ENCODE measurements around the gene QSOX2. TPM values are rescaled to one million over a fixed set of nuclear protein-coding genes. Genes with fewer than 3 reads are reported as not detected.

The QSOX2 gene
- total RNA-seq, 3 donors from 2014 or later (not counting 1 experiment from before 2014, with no cell fraction given): 10.8 to 16.7 (median 16.6) TPM

GRCh38 chr9:136200424-136200823 lies 45.2 kb downstream of the QSOX2 start:
- intact Hi-C loops (cut with micrococcal nuclease): no loop called here
- Histone ChIP-seq H3K27ac (ENCODE audit: low read length) (no peak overlapping the region), H3K36me3 (ENCODE audit: control insufficient read depth, insufficient read depth, low read length) (no peaks in the 10 kb centered on the region), H3K9me3 (ENCODE audit: control insufficient read depth, insufficient read depth, low read length) (no peaks in the 10 kb centered on the region), H3K4me1 (ENCODE audit: control insufficient read depth, insufficient read depth, low read length) (peaks cover 3% of the 10 kb centered on the region), H3K4me3 (ENCODE audit: low read length) (no peak overlapping the region), H3K27me3 (ENCODE audit: control insufficient read depth, insufficient read depth, low read length) (peaks cover 56% of the 10 kb centered on the region)
- Mint-ChIP-seq H3K27ac (no peak overlapping the region), H3K9me3 (no peaks in the 10 kb centered on the region), H3K4me1 (no peaks in the 10 kb centered on the region), H3K4me3 (no peak overlapping the region), H3K36me3 (no peaks in the 10 kb centered on the region), H3K27me3 (ENCODE audit: low read depth in 2 of 2) (peaks cover 11 to 24% of the 10 kb centered on the region in 2 donors)
- TF ChIP-seq, protein P1, sequence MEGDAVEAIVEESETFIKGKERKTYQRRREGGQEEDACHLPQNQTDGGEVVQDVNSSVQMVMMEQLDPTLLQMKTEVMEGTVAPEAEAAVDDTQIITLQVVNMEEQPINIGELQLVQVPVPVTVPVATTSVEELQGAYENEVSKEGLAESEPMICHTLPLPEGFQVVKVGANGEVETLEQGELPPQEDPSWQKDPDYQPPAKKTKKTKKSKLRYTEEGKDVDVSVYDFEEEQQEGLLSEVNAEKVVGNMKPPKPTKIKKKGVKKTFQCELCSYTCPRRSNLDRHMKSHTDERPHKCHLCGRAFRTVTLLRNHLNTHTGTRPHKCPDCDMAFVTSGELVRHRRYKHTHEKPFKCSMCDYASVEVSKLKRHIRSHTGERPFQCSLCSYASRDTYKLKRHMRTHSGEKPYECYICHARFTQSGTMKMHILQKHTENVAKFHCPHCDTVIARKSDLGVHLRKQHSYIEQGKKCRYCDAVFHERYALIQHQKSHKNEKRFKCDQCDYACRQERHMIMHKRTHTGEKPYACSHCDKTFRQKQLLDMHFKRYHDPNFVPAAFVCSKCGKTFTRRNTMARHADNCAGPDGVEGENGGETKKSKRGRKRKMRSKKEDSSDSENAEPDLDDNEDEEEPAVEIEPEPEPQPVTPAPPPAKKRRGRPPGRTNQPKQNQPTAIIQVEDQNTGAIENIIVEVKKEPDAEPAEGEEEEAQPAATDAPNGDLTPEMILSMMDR (IDR thresholded peaks at IDR 0.05): no peak
- WGBS (ENCODE audit: insufficient coverage): 53% methylated on average over 19 of the region's 19 CpGs
- DNase-seq (no peak), ATAC-seq (no peak)

GRCh38 chr9:136199391-136200288 lies 46.0 kb downstream of the QSOX2 start:
- TF ChIP-seq, protein P1 (IDR thresholded peaks at IDR 0.05): no peak
- Mint-ChIP-seq H3K27me3 (ENCODE audit: low read depth in 2 of 2) (peaks cover 11 to 24% of the 10 kb centered on the region in 2 donors), H3K27ac (no peak overlapping the region), H3K36me3 (no peaks in the 10 kb centered on the region), H3K4me3 (no peak overlapping the region), H3K9me3 (no peaks in the 10 kb centered on the region), H3K4me1 (no peaks in the 10 kb centered on the region)
- 15% methylated on average over 71 of the region's 71 CpGs for WGBS (ENCODE audit: insufficient coverage)
- Histone ChIP-seq H3K36me3 (ENCODE audit: control insufficient read depth, insufficient read depth, low read length) (no peaks in the 10 kb centered on the region), H3K4me1 (ENCODE audit: control insufficient read depth, insufficient read depth, low read length) (peaks cover 2% of the 10 kb centered on the region), H3K4me3 (ENCODE audit: low read length) (no peak overlapping the region), H3K9me3 (ENCODE audit: control insufficient read depth, insufficient read depth, low read length) (no peaks in the 10 kb centered on the region), H3K27me3 (ENCODE audit: control insufficient read depth, insufficient read depth, low read length) (peaks cover 58% of the 10 kb centered on the region), H3K27ac (ENCODE audit: low read length) (no peak overlapping the region)
- intact Hi-C loops (cut with micrococcal nuclease): no loop called here
- no peak for ATAC-seq
- DNase-seq: no peak

GRCh38 chr9:136198605-136199083 lies 47.0 kb downstream of the QSOX2 start:
- no peaks in the 10 kb centered on the region for H3K4me1 Mint-ChIP-seq
- no peak overlapping the region for H3K27ac ChIP-seq (ENCODE audit: low read length)
- TF ChIP-seq, protein P1 (IDR thresholded peaks at IDR 0.05): no peak
- H3K9me3 Mint-ChIP-seq: no peaks in the 10 kb centered on the region
- no peaks in the 10 kb centered on the region for H3K36me3 Mint-ChIP-seq
- H3K9me3 ChIP-seq (ENCODE audit: control insufficient read depth, insufficient read depth, low read length): no peaks in the 10 kb centered on the region
- DNase-seq (no peak), ATAC-seq (no peak)
- intact Hi-C loops (cut with micrococcal nuclease): no loop called here
- H3K4me1 ChIP-seq (ENCODE audit: control insufficient read depth, insufficient read depth, low read length): no peaks in the 10 kb centered on the region
- no peak overlapping the region for H3K27ac Mint-ChIP-seq
- no peaks in the 10 kb centered on the region for H3K36me3 ChIP-seq (ENCODE audit: control insufficient read depth, insufficient read depth, low read length)
- no peak overlapping the region for H3K4me3 ChIP-seq (ENCODE audit: low read length)
- 4% methylated on average over 62 of the region's 62 CpGs for WGBS (ENCODE audit: insufficient coverage)
- H3K4me3 Mint-ChIP-seq: no peak overlapping the region
- H3K27me3 ChIP-seq (ENCODE audit: control insufficient read depth, insufficient read depth, low read length): peaks cover 49% of the 10 kb centered on the region
- peaks cover 11 to 19% of the 10 kb centered on the region in 2 donors for H3K27me3 Mint-ChIP-seq (ENCODE audit: low read depth in 2 of 2)
